Esophagus muscularis mucosa (tissue), 4 donors: ENCODE results near the gene NBDY. TPM values are rescaled to one million over a fixed set of nuclear protein-coding genes. Genes with fewer than 3 reads are reported as not detected.
A peak's percentile ranks its signal among the peaks of the same experiment; 100 is the strongest.
"Not testable (repeated sequence)": the region's sequence is repeated elsewhere in the genome, so short reads cannot be mapped to it uniquely, and the experiment has no call there.

Experiments used
- DNase-seq: peaks from one replicate; pipeline ENCODE4 v3.0.0-alpha.2; 2017; ENCODE audit errors: extremely low spot score
- H3K27ac ChIP-seq, 4 donors: fragments of 200-600 bp; sonication (generic); replicated peaks in 1 of 4; 1 replicate in 3 of 4; 2 replicates in 1 of 4; pipeline ENCODE4 v1.5.1; 2016 to 2019; ENCODE audit warnings: mild to moderate bottlenecking in 1 of 4
- H3K27me3 ChIP-seq, 4 donors: fragments of 200-600 bp; sonication (generic); one replicate each; pipeline versions ENCODE4 v1.5.1 to v1.6.0; 2016 to 2019
- H3K36me3 ChIP-seq, 4 donors: fragments of 200-600 bp; sonication (generic); one replicate each; pipeline ENCODE4 v1.5.1; 2016 to 2019
- H3K4me1 ChIP-seq, 4 donors: fragments of 200-600 bp; sonication (generic); one replicate each; pipeline ENCODE4 v1.5.1; 2016 to 2019
- H3K4me3 ChIP-seq, 4 donors: fragments of 200-600 bp; sonication (generic); 1 replicate in 2 of 4; 2 replicates in 2 of 4; pipeline ENCODE4 v1.5.1; 2016 to 2019; ENCODE audit warnings: mild to moderate bottlenecking in 4 of 4, moderate library complexity in 1 of 4
- H3K9me3 ChIP-seq, 4 donors: fragments of 200-600 bp; sonication (generic); 1 replicate in 3 of 4; 2 replicates in 1 of 4; pipeline ENCODE4 v1.5.1; 2016 to 2019
- EP300 ChIP-seq: sonication (generic); formaldehyde crosslinking; IDR thresholded peaks from one replicate; pipeline ENCODE4 v1.6.1; 2017; ENCODE audit warnings: antibody characterized with exemption
- POLR2A ChIP-seq: fragments of 450-650 bp; IDR thresholded peaks from one replicate; pipeline ENCODE4 v1.6.1; 2017; ENCODE audit warnings: antibody characterized with exemption, moderate library complexity, mild to moderate bottlenecking, low read depth
- POLR2AphosphoS5 ChIP-seq, 2 donors: sonication (generic); formaldehyde crosslinking; IDR thresholded peaks; one replicate each; pipeline ENCODE4 v1.6.1; 2017; ENCODE audit warnings: antibody characterized with exemption in 2 of 2
- WGBS: methylation state at CpG from one replicate; pipeline ENCODE4 v1.1.5; 2018; 5-methylcytosine and 5-hydroxymethylcytosine counted together
- intact Hi-C: fragments of 100-400 bp; cut with DNase I; formaldehyde crosslinking; loops from one replicate; pipeline ENCODE4 v1.15.1; 2023
- total RNA-seq, 4 donors: library from RNA; depleted of rRNA; stranded (reverse); fragments of >200 nt; gene quantifications; one replicate each; pipeline versions ENCODE4 v1.1.0 to v1.2.1, GENCODE V29; 2016
- TF ChIP-seq, protein P1 (sequence below), 3 experiments: fragments of 200-600 bp in 2 of 3; fragments of 450-650 bp in 1 of 3; sonication (generic) in 2 of 3; IDR thresholded peaks; one replicate each; pipeline ENCODE4 v1.5.1; 2017 to 2019; ENCODE audit warnings: antibody characterized with exemption in 3 of 3, mild to moderate bottlenecking in 2 of 3, moderate library complexity in 1 of 3

Gene NBDY
- total RNA-seq, 4 donors from 2014 or later, result 11.8 to 19.4 (median 18.7) TPM

GRCh38 chrX:56802921-56803849 lies 74.1 kb downstream of the NBDY start:
- 36% methylated on average over 17 of the region's 27 CpGs for WGBS
- TF ChIP-seq EP300 (no peak), POLR2A (no peak)
- TF ChIP-seq, protein P1, sequence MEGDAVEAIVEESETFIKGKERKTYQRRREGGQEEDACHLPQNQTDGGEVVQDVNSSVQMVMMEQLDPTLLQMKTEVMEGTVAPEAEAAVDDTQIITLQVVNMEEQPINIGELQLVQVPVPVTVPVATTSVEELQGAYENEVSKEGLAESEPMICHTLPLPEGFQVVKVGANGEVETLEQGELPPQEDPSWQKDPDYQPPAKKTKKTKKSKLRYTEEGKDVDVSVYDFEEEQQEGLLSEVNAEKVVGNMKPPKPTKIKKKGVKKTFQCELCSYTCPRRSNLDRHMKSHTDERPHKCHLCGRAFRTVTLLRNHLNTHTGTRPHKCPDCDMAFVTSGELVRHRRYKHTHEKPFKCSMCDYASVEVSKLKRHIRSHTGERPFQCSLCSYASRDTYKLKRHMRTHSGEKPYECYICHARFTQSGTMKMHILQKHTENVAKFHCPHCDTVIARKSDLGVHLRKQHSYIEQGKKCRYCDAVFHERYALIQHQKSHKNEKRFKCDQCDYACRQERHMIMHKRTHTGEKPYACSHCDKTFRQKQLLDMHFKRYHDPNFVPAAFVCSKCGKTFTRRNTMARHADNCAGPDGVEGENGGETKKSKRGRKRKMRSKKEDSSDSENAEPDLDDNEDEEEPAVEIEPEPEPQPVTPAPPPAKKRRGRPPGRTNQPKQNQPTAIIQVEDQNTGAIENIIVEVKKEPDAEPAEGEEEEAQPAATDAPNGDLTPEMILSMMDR (IDR thresholded peaks at IDR 0.05), result peak; percentile 35 to 58 (median 57)
- peak overlapping the region in 2 of 4 donors; percentile 62 to 64 for H3K4me3 ChIP-seq
- peak overlapping the region in 2 of 4 donors; percentile 73 to 86 for H3K27ac ChIP-seq
- H3K4me1 ChIP-seq, result peaks cover 4 to 31% (median 10%) of the 10 kb centered on the region in 4 donors
- DNase-seq, result no peak
- intact Hi-C loops, result no loop called here
- no peaks in the 10 kb centered on the region for H3K9me3 ChIP-seq
- no peaks in the 10 kb centered on the region for H3K27me3 ChIP-seq
- no peaks in the 10 kb centered on the region for H3K36me3 ChIP-seq

DNA sequence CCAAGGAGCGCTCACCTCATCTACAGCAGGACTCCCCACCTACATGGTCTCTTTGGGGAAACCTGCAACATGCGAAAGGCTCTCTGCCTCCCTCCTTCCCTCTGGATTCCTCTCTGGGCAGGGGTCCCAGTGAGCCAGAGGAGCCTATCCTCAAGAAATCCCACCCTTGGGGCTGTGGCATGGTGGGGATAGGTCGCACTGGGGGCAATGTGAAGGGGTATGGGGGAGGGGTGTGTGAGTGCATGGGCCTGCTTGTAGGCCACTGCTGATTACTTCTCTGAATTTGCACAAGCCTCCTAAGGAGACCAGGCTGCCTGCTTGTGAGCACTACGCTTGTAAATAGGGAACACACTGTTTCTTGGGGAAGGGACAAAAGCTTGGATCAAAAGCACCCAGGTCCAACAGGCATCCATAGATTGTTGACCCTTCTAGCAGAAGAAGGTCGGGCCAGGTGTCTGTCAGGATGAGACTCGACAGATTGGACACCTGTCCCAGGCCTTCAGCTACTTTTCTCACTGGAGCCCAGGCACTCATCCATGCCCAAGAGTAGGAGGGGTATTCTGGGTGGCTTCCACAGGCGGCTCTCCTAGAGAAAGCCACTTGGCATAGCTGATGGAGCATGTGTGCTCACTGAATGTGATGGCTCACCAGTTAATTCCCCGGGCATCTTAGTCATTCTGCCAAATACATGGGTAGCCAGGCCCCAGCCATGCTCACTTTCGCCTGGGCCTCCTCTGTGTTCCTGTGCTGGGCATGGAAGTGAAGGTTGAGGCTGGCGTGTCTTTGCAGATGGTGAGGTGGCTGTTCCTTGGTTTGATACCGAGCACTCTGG lies 75.0 kb downstream of the NBDY start:
- no peak for TF ChIP-seq POLR2A
- no peak for TF ChIP-seq POLR2AphosphoS5 (IDR thresholded peaks at IDR 0.05)
- no peak for TF ChIP-seq EP300
- TF ChIP-seq, protein P1 (IDR thresholded peaks at IDR 0.05), result no peak
- H3K4me1 ChIP-seq, result peaks cover 4 to 22% (median 10%) of the 10 kb centered on the region in 4 donors
- 82% methylated on average over 9 of the region's 11 CpGs for WGBS
- H3K9me3 ChIP-seq, result no peaks in the 10 kb centered on the region
- peak overlapping the region in 1 of 4 donors; percentile 86 for H3K27ac ChIP-seq
- no peaks in the 10 kb centered on the region for H3K36me3 ChIP-seq
- peak overlapping the region in 2 of 4 donors; percentile 62 to 64 for H3K4me3 ChIP-seq
- no peaks in the 10 kb centered on the region for H3K27me3 ChIP-seq
- intact Hi-C loops, result no loop called here
- DNase-seq, result no peak

DNA sequence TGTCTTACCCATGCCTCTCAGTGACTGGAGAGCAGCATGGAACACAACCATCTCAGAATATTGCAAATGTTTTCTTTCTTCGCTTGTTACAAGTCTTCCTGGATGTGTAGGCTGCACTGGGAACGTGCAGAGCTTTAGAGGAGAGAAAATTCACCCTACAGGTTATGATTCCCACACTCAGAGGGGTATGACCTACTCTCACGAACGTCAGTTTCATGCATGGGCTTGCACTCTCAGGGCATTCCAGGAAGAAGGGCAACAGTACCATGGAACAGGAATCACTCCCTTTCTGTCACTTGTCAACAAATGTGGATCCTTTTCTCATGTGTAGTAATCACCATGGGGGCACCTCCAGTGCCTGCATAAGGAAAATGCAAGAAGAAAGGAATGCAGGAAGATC lies 75.8 kb downstream of the NBDY start:
- no peaks in the 10 kb centered on the region for H3K27me3 ChIP-seq
- no peaks in the 10 kb centered on the region for H3K36me3 ChIP-seq
- no peaks in the 10 kb centered on the region for H3K9me3 ChIP-seq
- H3K27ac ChIP-seq, result no peak overlapping the region
- 93% methylated on average over 4 of the region's 4 CpGs for WGBS
- intact Hi-C loops, result no loop called here
- H3K4me1 ChIP-seq, result peaks cover 4 to 20% (median 10%) of the 10 kb centered on the region in 4 donors
- no peak overlapping the region for H3K4me3 ChIP-seq
- DNase-seq, result no peak
- TF ChIP-seq POLR2AphosphoS5 (IDR thresholded peaks at IDR 0.05) (no peak), POLR2A (no peak), EP300 (no peak)
- TF ChIP-seq, protein P1 (IDR thresholded peaks at IDR 0.05), result no peak

DNA sequence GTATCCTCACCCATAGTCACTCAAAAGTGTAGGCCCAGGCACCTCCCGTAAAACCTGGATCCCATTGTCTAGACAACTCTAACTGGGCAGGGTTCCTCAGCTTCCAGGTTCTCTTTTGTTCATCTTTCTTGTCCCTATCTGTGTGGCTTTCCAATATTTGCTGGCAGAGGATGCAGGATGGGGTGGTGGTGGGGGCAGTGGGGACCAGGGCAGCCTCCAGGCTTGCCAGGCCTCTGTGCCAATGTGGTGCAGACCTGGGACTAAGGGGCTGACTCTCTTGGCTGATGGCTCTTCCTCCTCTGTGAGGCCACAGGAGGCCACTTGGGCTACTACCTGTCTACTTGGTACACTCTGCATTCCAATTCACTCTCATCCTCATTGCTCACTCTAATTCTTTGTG lies 76.4 kb downstream of the NBDY start:
- H3K4me3 ChIP-seq, result no peak overlapping the region
- no peak for DNase-seq
- no peaks in the 10 kb centered on the region for H3K36me3 ChIP-seq
- intact Hi-C loops, result no loop called here
- no peaks in the 10 kb centered on the region for H3K9me3 ChIP-seq
- 91% methylated on average over 1 of the region's 1 CpG for WGBS
- TF ChIP-seq EP300 (no peak), POLR2AphosphoS5 (IDR thresholded peaks at IDR 0.05) (no peak), POLR2A (no peak)
- TF ChIP-seq, protein P1 (IDR thresholded peaks at IDR 0.05), result no peak
- no peak overlapping the region for H3K27ac ChIP-seq
- H3K27me3 ChIP-seq, result no peaks in the 10 kb centered on the region
- peaks cover 4 to 20% (median 10%) of the 10 kb centered on the region in 4 donors for H3K4me1 ChIP-seq

GRCh38 chrX:56806176-56806575 lies 77.1 kb downstream of the NBDY start:
- H3K27ac ChIP-seq, DNase-seq, H3K4me3 ChIP-seq, intact Hi-C loops, H3K9me3 ChIP-seq, H3K27me3 ChIP-seq, H3K36me3 ChIP-seq: not testable (repeated sequence)
- H3K4me1 ChIP-seq, result peaks cover 4 to 20% (median 10%) of the 10 kb centered on the region in 4 donors
- 83% methylated on average over 2 of the region's 2 CpGs for WGBS
